ENCODE data around the gene SAMHD1.
"Not testable (repeated sequence)": the region's sequence is repeated elsewhere in the genome, so short reads cannot be mapped to it uniquely, and the experiment has no call there.

The SAMHD1 gene

DNA sequence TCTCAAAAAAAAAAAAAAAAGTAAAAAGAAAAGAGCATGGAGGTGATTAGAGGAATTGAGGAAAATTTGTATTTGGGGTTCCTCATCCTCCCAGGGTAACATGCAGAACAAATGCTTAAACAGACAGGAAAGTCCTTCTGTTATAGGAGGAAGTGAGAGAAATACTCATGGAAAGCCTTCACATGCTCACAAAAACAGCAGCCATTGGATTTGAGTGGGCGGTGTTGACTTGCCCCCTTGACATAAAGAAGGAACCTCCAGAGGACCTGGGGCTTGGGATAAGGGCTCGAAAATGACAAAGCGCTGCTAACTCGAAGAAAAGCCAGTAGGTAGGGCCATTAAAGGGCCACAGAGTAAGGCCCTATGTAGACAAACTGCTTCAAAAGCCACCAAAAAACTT, 17.5 kb upstream of the SAMHD1 start:
- H3K27ac ChIP-seq (ENCODE audit: insufficient read depth in 1 of 2, low read depth in 1 of 2, low read length in 2 of 2, poor library complexity in 1 of 2, severe bottlenecking in 2 of 2), result no peak overlapping the region
- CTCF ChIA-PET, result no interaction called here

DNA sequence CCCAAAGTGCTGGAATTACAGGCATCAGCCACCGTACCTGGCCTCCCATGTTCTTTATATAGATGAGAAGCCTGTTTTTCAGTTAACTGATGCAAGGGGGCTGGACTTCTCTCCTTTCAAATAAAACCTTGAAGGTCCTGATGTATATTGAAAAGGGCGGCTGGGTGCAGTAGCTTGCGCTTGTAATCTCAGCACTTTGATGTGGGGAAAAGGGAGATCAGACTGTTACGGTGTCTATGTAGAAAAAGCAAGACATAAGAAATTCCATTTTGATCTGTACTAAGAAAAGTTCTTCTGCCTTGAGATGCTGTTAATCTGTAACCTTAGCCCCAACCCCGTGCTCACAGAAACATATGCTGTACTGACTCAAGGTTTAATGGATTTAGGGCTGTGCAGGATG, 16.1 kb upstream of the SAMHD1 start:
- ChIA-PET CTCF (no interaction called here), POLR2A (no interaction called here)
- no peak overlapping the region for H3K27ac ChIP-seq (ENCODE audit: insufficient read depth in 1 of 2, low read depth in 1 of 2, low read length in 2 of 2, poor library complexity in 1 of 2, severe bottlenecking in 2 of 2)
- no peaks in the 10 kb centered on the region for H3K27me3 ChIP-seq (replicated peaks in 2 of 5; ENCODE audit: control insufficient read depth in 4 of 5, insufficient read depth in 5 of 5, low read length in 4 of 5)
- H3K4me3 ChIP-seq (ENCODE audit: control insufficient read depth in 1 of 7, extremely low read depth in 1 of 7, insufficient read depth in 4 of 7, low read depth in 2 of 7, low read length in 6 of 7), result no peak overlapping the region
- WGBS (ENCODE audit: insufficient coverage), result 100% methylated on average over 5 of the region's 5 CpGs
- no peak for DNase-seq
- H3K4me1 ChIP-seq (ENCODE audit: control extremely low read depth in 1 of 4, control insufficient read depth in 4 of 4, insufficient read depth in 4 of 4, low read length in 3 of 4), result peaks cover 0 to 8% (median 3%) of the 10 kb centered on the region in 4 experiments
- peaks cover 0 to 7% (median 3%) of the 10 kb centered on the region in 5 experiments for H3K9me3 ChIP-seq (ENCODE audit: control extremely low read depth in 1 of 5, control insufficient read depth in 4 of 5, insufficient read depth in 2 of 5, low read depth in 1 of 5, low read length in 4 of 5)
- no peaks in the 10 kb centered on the region for H3K36me3 ChIP-seq (ENCODE audit: control insufficient read depth in 4 of 4, insufficient read depth in 4 of 4, low read length in 3 of 4)

More for the DNA sequence above, 17.5 kb upstream of the SAMHD1 start:
- Histone ChIP-seq H3K4me3 (ENCODE audit: control insufficient read depth in 1 of 7, extremely low read depth in 1 of 7, insufficient read depth in 4 of 7, low read depth in 2 of 7, low read length in 6 of 7) (no peak overlapping the region), H3K4me1 (ENCODE audit: control extremely low read depth in 1 of 4, control insufficient read depth in 4 of 4, insufficient read depth in 4 of 4, low read length in 3 of 4) (peaks cover 0 to 8% (median 3%) of the 10 kb centered on the region in 4 experiments), H3K27me3 (replicated peaks in 2 of 5; ENCODE audit: control insufficient read depth in 4 of 5, insufficient read depth in 5 of 5, low read length in 4 of 5) (no peaks in the 10 kb centered on the region), H3K36me3 (ENCODE audit: control insufficient read depth in 4 of 4, insufficient read depth in 4 of 4, low read length in 3 of 4) (no peaks in the 10 kb centered on the region), H3K9me3 (ENCODE audit: control extremely low read depth in 1 of 5, control insufficient read depth in 4 of 5, insufficient read depth in 2 of 5, low read depth in 1 of 5, low read length in 4 of 5) (no peaks in the 10 kb centered on the region)
- no peak for DNase-seq
- WGBS (ENCODE audit: insufficient coverage), result 96% methylated on average over 4 of the region's 4 CpGs
- POLR2A ChIA-PET, result no interaction called here

DNA sequence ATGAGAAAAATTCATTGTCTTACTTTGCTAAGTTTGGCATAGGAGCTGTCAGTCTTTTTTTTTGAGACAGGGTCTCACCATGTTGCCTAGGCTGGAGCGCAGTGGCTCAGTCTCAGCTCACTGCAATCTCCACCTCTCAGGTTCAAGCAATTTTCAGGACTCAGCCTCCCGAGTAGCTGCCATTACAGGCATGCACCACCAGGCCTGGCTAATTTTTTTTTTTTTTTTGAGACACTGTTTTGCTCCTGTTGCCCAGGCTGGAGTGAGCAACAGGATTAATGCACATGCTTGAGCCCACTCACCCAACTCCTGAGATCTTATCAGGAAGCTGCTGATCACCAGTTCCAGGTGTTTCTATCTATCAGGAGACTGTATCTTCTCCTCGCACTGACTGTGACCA, 15.5 kb upstream of the SAMHD1 start:
- H3K27ac ChIP-seq (ENCODE audit: insufficient read depth in 1 of 2, low read depth in 1 of 2, low read length in 2 of 2, poor library complexity in 1 of 2, severe bottlenecking in 2 of 2); POLR2A ChIA-PET; H3K27me3 ChIP-seq (replicated peaks in 2 of 5; ENCODE audit: control insufficient read depth in 4 of 5, insufficient read depth in 5 of 5, low read length in 4 of 5); H3K36me3 ChIP-seq (ENCODE audit: control insufficient read depth in 4 of 4, insufficient read depth in 4 of 4, low read length in 3 of 4); H3K4me1 ChIP-seq (ENCODE audit: control extremely low read depth in 1 of 4, control insufficient read depth in 4 of 4, insufficient read depth in 4 of 4, low read length in 3 of 4); CTCF ChIA-PET; DNase-seq; H3K4me3 ChIP-seq (ENCODE audit: control insufficient read depth in 1 of 7, extremely low read depth in 1 of 7, insufficient read depth in 4 of 7, low read depth in 2 of 7, low read length in 6 of 7): not testable (repeated sequence)
- WGBS (ENCODE audit: insufficient coverage), result 100% methylated on average over 2 of the region's 3 CpGs
- peaks cover 0 to 11% (median 9%) of the 10 kb centered on the region in 5 experiments for H3K9me3 ChIP-seq (ENCODE audit: control extremely low read depth in 1 of 5, control insufficient read depth in 4 of 5, insufficient read depth in 2 of 5, low read depth in 1 of 5, low read length in 4 of 5)

DNA sequence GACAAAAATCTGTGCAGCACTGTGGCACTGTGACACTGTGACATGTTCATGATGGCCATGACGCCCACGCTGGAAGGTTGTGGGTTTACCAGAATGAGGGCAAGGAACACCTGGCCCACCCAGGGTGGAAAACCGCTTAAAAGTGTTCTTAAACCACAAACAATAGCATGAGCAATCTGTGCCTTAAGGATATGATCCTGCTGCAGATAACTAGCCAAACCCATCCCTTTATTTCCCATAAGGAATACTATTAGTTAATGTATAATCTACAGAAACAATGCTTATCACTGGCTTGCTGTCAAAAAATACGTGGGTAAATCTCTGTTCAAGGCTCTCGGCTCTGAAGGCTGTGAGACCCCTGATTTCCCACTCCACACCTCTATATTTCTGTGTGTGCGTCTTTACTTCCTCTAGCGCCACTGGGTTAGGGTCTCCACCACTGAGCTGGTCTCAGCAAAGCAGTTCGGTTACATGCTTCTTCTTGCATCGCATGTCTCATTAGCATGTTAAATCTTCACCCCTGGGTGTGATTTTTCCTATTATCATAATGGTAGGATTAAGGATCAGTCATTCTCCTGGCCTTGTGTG, 10.9 kb upstream of the SAMHD1 start:
- H3K27me3 ChIP-seq (replicated peaks in 2 of 5; ENCODE audit: control insufficient read depth in 4 of 5, insufficient read depth in 5 of 5, low read length in 4 of 5); H3K4me3 ChIP-seq (ENCODE audit: control insufficient read depth in 1 of 7, extremely low read depth in 1 of 7, insufficient read depth in 4 of 7, low read depth in 2 of 7, low read length in 6 of 7); DNase-seq; H3K36me3 ChIP-seq (ENCODE audit: control insufficient read depth in 4 of 4, insufficient read depth in 4 of 4, low read length in 3 of 4); POLR2A ChIA-PET; CTCF ChIA-PET; H3K27ac ChIP-seq (ENCODE audit: insufficient read depth in 1 of 2, low read depth in 1 of 2, low read length in 2 of 2, poor library complexity in 1 of 2, severe bottlenecking in 2 of 2): not testable (repeated sequence)
- Histone ChIP-seq H3K4me1 (ENCODE audit: control extremely low read depth in 1 of 4, control insufficient read depth in 4 of 4, insufficient read depth in 4 of 4, low read length in 3 of 4) (peaks cover 0 to 12% (median 0%) of the 10 kb centered on the region in 4 experiments), H3K9me3 (ENCODE audit: control extremely low read depth in 1 of 5, control insufficient read depth in 4 of 5, insufficient read depth in 2 of 5, low read depth in 1 of 5, low read length in 4 of 5) (peaks cover 0 to 11% (median 9%) of the 10 kb centered on the region in 5 experiments)
- WGBS (ENCODE audit: insufficient coverage), result 96% methylated on average over 7 of the region's 9 CpGs

DNA sequence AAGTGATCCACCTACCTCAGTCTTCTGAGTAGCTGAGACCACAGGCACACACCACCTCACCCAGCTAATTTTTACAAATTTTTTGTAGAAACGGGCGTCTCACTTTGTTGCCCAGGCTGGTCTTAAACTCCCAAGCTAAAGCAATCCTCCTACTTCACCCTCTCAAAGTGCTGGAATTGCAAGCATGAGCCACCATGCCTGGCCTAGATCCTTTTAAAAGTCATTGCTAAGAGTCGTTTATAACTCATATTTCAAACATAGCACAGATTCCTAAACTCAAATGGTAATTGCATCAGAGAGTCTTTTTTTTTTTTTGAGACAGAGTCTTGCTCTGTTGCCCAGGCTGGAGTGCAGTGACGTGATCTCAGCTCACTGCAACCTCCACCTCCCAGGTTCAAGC, 7.7 kb upstream of the SAMHD1 start:
- Histone ChIP-seq H3K36me3 (ENCODE audit: control insufficient read depth in 4 of 4, insufficient read depth in 4 of 4, low read length in 3 of 4) (no peaks in the 10 kb centered on the region), H3K4me1 (ENCODE audit: control extremely low read depth in 1 of 4, control insufficient read depth in 4 of 4, insufficient read depth in 4 of 4, low read length in 3 of 4) (peaks cover 0 to 19% (median 2%) of the 10 kb centered on the region in 4 experiments), H3K27me3 (replicated peaks in 2 of 5; ENCODE audit: control insufficient read depth in 4 of 5, insufficient read depth in 5 of 5, low read length in 4 of 5) (no peaks in the 10 kb centered on the region), H3K4me3 (ENCODE audit: control insufficient read depth in 1 of 7, extremely low read depth in 1 of 7, insufficient read depth in 4 of 7, low read depth in 2 of 7, low read length in 6 of 7) (no peak overlapping the region), H3K9me3 (ENCODE audit: control extremely low read depth in 1 of 5, control insufficient read depth in 4 of 5, insufficient read depth in 2 of 5, low read depth in 1 of 5, low read length in 4 of 5) (peaks cover 0 to 11% (median 9%) of the 10 kb centered on the region in 5 experiments), H3K27ac (ENCODE audit: insufficient read depth in 1 of 2, low read depth in 1 of 2, low read length in 2 of 2, poor library complexity in 1 of 2, severe bottlenecking in 2 of 2) (no peak overlapping the region)
- DNase-seq, result no peak
- CTCF ChIA-PET, result no interaction called here
- 91% methylated on average over 4 of the region's 4 CpGs for WGBS (ENCODE audit: insufficient coverage)
- POLR2A ChIA-PET, result interaction anchor here (0.6 kb wide), 1 partner anchor 41 kb away, joined by 3 read pairs; no protein-coding TSS in a partner anchor

DNA sequence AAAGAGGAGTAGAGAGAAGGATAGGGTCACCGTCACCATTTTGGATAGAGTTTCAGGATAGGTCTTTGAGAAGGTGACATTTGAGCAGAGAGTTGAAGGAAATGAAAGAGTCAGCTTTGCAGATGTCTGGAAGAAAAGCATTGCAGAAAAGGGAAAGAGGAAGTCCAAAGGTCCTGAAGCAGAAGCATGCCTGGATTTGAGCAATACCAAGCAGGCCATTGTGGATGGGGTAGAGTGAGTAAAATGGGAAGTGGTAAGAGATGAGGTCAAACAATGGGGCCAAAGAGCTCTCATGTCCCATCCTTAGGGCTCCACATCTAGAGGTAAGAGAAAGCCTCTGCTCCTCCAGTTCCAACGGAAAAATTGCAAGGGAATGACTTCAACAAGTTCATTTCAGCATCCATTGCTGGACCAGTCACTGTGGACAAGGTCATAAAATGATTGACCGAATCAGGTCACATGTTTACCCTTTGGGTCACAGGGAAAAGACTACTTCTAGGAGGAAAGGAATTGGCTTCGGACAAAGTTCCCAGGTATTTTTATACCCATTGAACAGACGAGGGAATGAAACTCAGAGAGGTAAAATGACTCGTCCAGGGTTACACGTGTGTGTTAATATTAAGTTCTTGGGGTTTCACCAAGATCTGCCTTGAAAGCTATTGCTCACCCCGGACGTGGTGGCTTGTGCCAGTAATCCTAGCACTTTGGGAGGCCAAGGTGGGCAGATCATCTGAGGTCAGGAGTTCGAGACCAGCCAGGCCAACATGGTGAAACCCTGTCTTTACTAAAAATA, 6.6 kb upstream of the SAMHD1 start:
- Histone ChIP-seq H3K4me1 (ENCODE audit: control extremely low read depth in 1 of 4, control insufficient read depth in 4 of 4, insufficient read depth in 4 of 4, low read length in 3 of 4) (peaks cover 0 to 19% (median 2%) of the 10 kb centered on the region in 4 experiments), H3K27me3 (replicated peaks in 2 of 5; ENCODE audit: control insufficient read depth in 4 of 5, insufficient read depth in 5 of 5, low read length in 4 of 5) (no peaks in the 10 kb centered on the region), H3K36me3 (ENCODE audit: control insufficient read depth in 4 of 4, insufficient read depth in 4 of 4, low read length in 3 of 4) (no peaks in the 10 kb centered on the region), H3K4me3 (ENCODE audit: control insufficient read depth in 1 of 7, extremely low read depth in 1 of 7, insufficient read depth in 4 of 7, low read depth in 2 of 7, low read length in 6 of 7) (no peak overlapping the region), H3K27ac (ENCODE audit: insufficient read depth in 1 of 2, low read depth in 1 of 2, low read length in 2 of 2, poor library complexity in 1 of 2, severe bottlenecking in 2 of 2) (no peak overlapping the region), H3K9me3 (ENCODE audit: control extremely low read depth in 1 of 5, control insufficient read depth in 4 of 5, insufficient read depth in 2 of 5, low read depth in 1 of 5, low read length in 4 of 5) (peaks cover 0 to 10% (median 8%) of the 10 kb centered on the region in 5 experiments)
- ChIA-PET POLR2A (no interaction called here), CTCF (interaction anchor here (0.6 kb wide), 1 partner anchor 58 kb away, joined by 3 read pairs; no protein-coding TSS in a partner anchor)
- WGBS (ENCODE audit: insufficient coverage), result 95% methylated on average over 10 of the region's 10 CpGs
- DNase-seq, result peak in 2 of 3 donors; percentile 49 to 50

DNA sequence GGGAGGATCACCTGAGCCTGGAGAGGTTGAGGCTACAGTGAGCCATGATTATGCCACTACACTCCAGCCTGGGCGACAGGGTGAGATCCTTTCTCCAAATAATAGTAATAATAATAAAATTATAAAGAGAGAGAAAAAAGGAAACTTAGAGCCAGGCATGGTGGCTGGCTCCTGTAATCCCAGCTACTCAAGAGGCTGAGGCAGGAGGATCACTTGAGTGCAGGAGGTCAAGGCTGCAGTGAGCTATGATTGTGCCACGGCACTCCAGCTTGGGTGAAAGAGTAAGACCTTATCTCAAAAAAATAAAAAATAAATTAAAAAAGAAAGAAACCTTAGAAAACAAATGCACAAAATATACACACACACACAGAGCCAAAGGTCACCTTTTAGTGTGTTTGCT, 5.2 kb upstream of the SAMHD1 start:
- Histone ChIP-seq H3K36me3 (ENCODE audit: control insufficient read depth in 4 of 4, insufficient read depth in 4 of 4, low read length in 3 of 4) (no peaks in the 10 kb centered on the region), H3K27ac (ENCODE audit: insufficient read depth in 1 of 2, low read depth in 1 of 2, low read length in 2 of 2, poor library complexity in 1 of 2, severe bottlenecking in 2 of 2) (no peak overlapping the region), H3K4me1 (ENCODE audit: control extremely low read depth in 1 of 4, control insufficient read depth in 4 of 4, insufficient read depth in 4 of 4, low read length in 3 of 4) (peaks cover 0 to 24% (median 7%) of the 10 kb centered on the region in 4 experiments), H3K4me3 (ENCODE audit: control insufficient read depth in 1 of 7, extremely low read depth in 1 of 7, insufficient read depth in 4 of 7, low read depth in 2 of 7, low read length in 6 of 7) (no peak overlapping the region), H3K9me3 (ENCODE audit: control extremely low read depth in 1 of 5, control insufficient read depth in 4 of 5, insufficient read depth in 2 of 5, low read depth in 1 of 5, low read length in 4 of 5) (no peaks in the 10 kb centered on the region), H3K27me3 (replicated peaks in 2 of 5; ENCODE audit: control insufficient read depth in 4 of 5, insufficient read depth in 5 of 5, low read length in 4 of 5) (peaks cover 0 to 2% (median 0%) of the 10 kb centered on the region in 5 experiments)
- ChIA-PET CTCF (no interaction called here), POLR2A (no interaction called here)
- no peak for DNase-seq
- WGBS (ENCODE audit: insufficient coverage), result no CpG with 5 or more reads among the region's 2 CpGs
